ENCODE data around the gene ALX1. TPM values are rescaled to one million over a fixed set of nuclear protein-coding genes. Genes with fewer than 3 reads are reported as not detected.

The ALX1 gene
- total RNA-seq, 4 donors from 2014 or later = not detected

- H3K9me3 ChIP-seq = no peaks in the 10 kb centered on the region
- no peak overlapping the region for H3K4me3 ChIP-seq
- H3K27ac ChIP-seq = no peak overlapping the region
- in situ Hi-C loops (cut with MboI; ENCODE audit: low pct_ligation_motif_present in 1 of 4, low pct_unique_long_range_greater_than_20kb in 1 of 4, low sequenced_read_pairs in 3 of 4) = no loop called here
- 31 to 32% methylated on average over 17 to 29 of the region's 30 CpGs for whole genome bisulfite sequencing, 2 donors (ENCODE audit: low coverage in 1 of 2)
- peaks cover 100% of the 10 kb centered on the region for H3K27me3 ChIP-seq
- TF ChIP-seq CTCF (IDR thresholded peaks at IDR 0.05) (no peak), EP300 (IDR thresholded peaks at IDR 0.05; ENCODE audit: low read depth) (no peak), POLR2A (IDR thresholded peaks at IDR 0.05) (no peak), POLR2AphosphoS5 (IDR thresholded peaks at IDR 0.05) (no peak)
- intact Hi-C loops (cut with DNase I; ENCODE audit: low total_unique reads) = no loop called here
- no peaks in the 10 kb centered on the region for H3K36me3 ChIP-seq
- DNase-seq = peak; percentile 12
- H3K4me1 ChIP-seq = peaks cover 5 to 21% (median 13%) of the 10 kb centered on the region in 4 donors
Measured at GRCh38 chr12:85277900-85278597, 2.0 kb upstream of the ALX1 start.

GRCh38 chr12:85278598-85279448 is 1.2 kb upstream of the ALX1 start:
- 47 to 58% methylated on average over 14 to 34 of the region's 37 CpGs for whole genome bisulfite sequencing, 2 donors (ENCODE audit: low coverage in 1 of 2)
- no peaks in the 10 kb centered on the region for H3K9me3 ChIP-seq
- TF ChIP-seq EP300 (IDR thresholded peaks at IDR 0.05; ENCODE audit: low read depth) (no peak), POLR2A (IDR thresholded peaks at IDR 0.05) (no peak), CTCF (IDR thresholded peaks at IDR 0.05) (no peak), POLR2AphosphoS5 (IDR thresholded peaks at IDR 0.05) (no peak)
- peaks cover 100% of the 10 kb centered on the region for H3K27me3 ChIP-seq
- H3K36me3 ChIP-seq = no peaks in the 10 kb centered on the region
- peaks cover 5 to 19% (median 13%) of the 10 kb centered on the region in 4 donors for H3K4me1 ChIP-seq
- intact Hi-C loops (cut with DNase I; ENCODE audit: low total_unique reads) = no loop called here
- no peak for DNase-seq
- H3K27ac ChIP-seq = no peak overlapping the region
- in situ Hi-C loops (cut with MboI; ENCODE audit: low pct_ligation_motif_present in 1 of 4, low pct_unique_long_range_greater_than_20kb in 1 of 4, low sequenced_read_pairs in 3 of 4) = no loop called here
- no peak overlapping the region for H3K4me3 ChIP-seq

DNA sequence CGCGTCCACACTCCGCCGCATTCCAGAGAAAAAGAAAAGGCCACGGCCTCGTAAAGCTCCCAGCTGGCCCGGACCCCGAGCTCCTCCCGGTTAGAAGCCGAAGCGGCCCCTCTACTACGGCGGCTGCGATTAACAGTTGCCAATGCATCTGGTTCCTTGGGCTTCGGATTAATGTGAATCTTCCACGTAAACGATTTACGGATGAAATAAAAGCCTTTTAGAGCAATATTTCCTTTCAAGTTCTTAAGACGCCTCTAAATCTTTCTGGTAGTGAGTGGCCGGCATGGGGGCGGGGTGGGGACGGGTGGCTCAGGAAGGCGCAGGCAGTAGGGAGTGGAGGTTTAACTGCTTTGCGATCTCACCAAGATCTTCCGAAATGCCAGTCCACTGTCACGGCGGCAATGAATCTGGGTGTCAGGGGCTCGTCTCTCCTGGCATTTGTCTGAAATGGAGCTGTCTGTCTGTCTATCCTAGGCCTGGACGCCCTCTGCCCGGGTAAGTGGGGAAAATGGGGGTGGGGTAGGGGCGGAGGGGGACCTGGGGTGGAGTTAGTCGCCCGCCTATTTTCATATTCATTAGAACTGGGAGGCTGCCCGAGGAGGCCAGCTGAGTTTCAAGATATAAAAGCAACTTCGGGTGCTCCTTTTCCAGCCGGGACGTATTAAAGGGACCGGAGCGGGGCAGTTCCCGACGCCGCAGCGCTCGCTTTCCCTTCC is 413 bp upstream of the ALX1 start:
- DNase-seq = no peak
- Histone ChIP-seq H3K9me3 (no peaks in the 10 kb centered on the region), H3K36me3 (no peaks in the 10 kb centered on the region), H3K27ac (no peak overlapping the region), H3K4me1 (peaks cover 5 to 19% (median 13%) of the 10 kb centered on the region in 4 donors), H3K27me3 (peaks cover 100% of the 10 kb centered on the region), H3K4me3 (peak overlapping the region in 3 of 4 donors; percentile 20 to 49 (median 28))
- WGBS, 2 donors (ENCODE audit: low coverage in 1 of 2) = 18 to 36% methylated on average over 5 to 44 of the region's 44 CpGs
- TF ChIP-seq POLR2AphosphoS5 (IDR thresholded peaks at IDR 0.05) (no peak), EP300 (IDR thresholded peaks at IDR 0.05; ENCODE audit: low read depth) (no peak), CTCF (IDR thresholded peaks at IDR 0.05) (no peak), POLR2A (IDR thresholded peaks at IDR 0.05) (no peak)
- intact Hi-C loops (cut with DNase I; ENCODE audit: low total_unique reads) (no loop called here), in situ Hi-C loops (cut with MboI; ENCODE audit: low pct_ligation_motif_present in 1 of 4, low pct_unique_long_range_greater_than_20kb in 1 of 4, low sequenced_read_pairs in 3 of 4) (no loop called here)
